ENCODE measurements around the gene SH2D4B. TPM values are rescaled to one million over a fixed set of nuclear protein-coding genes. Genes with fewer than 3 reads are reported as not detected.
A peak's percentile ranks its signal among the peaks of the same experiment; 100 is the strongest.

SH2D4B gene
- total RNA-seq (under 1 TPM in 1 of 4 donors, not detected in 3; 0.33 TPM), polyA plus RNA-seq (under 1 TPM in 1 of 3 donors, not detected in 2; 0.06 TPM)

DNA sequence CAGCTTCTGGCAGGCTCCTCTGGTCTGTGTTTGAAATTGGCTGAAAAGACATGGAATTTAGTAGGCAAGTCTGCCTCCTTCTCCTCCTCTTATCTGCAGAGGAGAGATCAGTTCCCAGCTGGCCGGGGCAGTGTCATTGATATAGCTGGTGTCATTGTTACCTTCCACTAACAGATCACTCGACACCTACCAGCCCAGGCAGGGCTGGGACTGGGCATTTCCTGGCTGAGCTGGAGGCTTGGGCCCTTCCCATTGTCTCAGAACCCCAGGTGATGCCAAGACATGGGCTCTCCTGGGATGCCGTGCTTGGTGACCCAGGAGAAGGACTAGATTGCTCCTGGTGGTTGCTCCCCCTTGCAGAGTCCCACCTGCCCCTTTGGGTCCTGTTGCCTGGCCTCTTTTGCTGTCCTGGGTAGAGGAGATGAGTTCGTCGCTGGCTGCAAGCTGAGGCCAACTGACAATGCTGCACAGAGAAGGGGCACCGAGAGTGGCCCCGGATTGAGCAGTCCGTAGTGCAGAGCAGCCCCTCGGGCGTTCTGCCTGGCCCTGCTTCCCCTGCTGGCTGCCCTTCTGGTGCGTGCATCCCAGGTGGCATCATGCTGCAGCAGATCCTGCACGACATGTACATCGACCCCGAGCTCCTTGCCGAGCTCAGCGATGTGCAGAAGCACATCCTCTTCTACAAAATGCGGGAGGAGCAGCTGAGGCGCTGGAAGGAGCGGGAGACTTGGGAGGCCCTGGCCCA, at the start of gene SH2D4B:
Gene SH2D4B (plus strand): TSS at position 167 of the 745 bp plus-strand sequence. CDS start 430 bp downstream, at position 597.
- intact Hi-C loops (cut with DNase I), result no loop called here
- Histone ChIP-seq H3K36me3 (no peaks in the 10 kb centered on the region), H3K9me3 (no peaks in the 10 kb centered on the region), H3K27me3 (no peaks in the 10 kb centered on the region), H3K4me3 (no peak within 1 kb of the TSS), H3K27ac (no peak within 1 kb of the TSS), H3K4me1 (peaks cover 0 to 7% (median 2%) of the 10 kb centered on the region in 4 donors)
- TF ChIP-seq POLR2AphosphoS5 (IDR thresholded peaks at IDR 0.05), result no peak
- no peak for TF ChIP-seq EP300 (IDR thresholded peaks at IDR 0.05)
- no peak for TF ChIP-seq POLR2A (IDR thresholded peaks at IDR 0.05)
- TF ChIP-seq, protein P1, sequence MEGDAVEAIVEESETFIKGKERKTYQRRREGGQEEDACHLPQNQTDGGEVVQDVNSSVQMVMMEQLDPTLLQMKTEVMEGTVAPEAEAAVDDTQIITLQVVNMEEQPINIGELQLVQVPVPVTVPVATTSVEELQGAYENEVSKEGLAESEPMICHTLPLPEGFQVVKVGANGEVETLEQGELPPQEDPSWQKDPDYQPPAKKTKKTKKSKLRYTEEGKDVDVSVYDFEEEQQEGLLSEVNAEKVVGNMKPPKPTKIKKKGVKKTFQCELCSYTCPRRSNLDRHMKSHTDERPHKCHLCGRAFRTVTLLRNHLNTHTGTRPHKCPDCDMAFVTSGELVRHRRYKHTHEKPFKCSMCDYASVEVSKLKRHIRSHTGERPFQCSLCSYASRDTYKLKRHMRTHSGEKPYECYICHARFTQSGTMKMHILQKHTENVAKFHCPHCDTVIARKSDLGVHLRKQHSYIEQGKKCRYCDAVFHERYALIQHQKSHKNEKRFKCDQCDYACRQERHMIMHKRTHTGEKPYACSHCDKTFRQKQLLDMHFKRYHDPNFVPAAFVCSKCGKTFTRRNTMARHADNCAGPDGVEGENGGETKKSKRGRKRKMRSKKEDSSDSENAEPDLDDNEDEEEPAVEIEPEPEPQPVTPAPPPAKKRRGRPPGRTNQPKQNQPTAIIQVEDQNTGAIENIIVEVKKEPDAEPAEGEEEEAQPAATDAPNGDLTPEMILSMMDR (IDR thresholded peaks at IDR 0.05), result no peak
- peak; percentile 55 for DNase-seq
- WGBS, 2 donors, result 93 to 97% methylated on average over 19 of the region's 19 CpGs

DNA sequence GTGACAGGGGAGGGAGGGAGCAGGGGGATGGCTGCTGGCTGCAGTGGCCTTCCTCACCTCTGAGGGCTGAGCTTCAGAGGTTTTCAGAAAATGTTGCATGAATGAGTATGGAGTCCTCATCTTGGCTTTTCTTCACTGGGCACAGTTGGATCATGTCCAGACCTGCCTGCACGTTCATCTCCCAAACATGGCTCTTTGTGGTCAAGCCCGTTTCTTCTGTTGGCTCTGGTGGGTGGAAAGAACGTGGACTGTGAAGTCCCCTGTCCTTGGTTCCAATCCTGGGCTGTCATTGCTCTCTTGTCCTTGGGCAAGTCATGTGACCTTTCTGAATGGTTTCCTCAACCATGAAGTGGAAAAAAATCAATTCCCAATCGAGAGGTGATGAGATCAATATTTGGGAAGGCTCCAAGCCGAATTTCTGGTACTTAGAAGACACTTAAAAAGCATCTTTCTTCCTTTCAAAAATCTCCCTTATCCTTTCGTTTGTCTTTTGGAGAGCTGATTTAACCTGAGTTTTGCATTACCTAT, 49.1 kb upstream of the SH2D4B start:
- H3K4me1 ChIP-seq, result peaks cover 0 to 50% (median 31%) of the 10 kb centered on the region in 4 donors
- H3K36me3 ChIP-seq, result peaks cover 0 to 18% (median 0%) of the 10 kb centered on the region in 4 donors
- H3K27me3 ChIP-seq, result no peaks in the 10 kb centered on the region
- H3K9me3 ChIP-seq, result no peaks in the 10 kb centered on the region
- no peak overlapping the region for H3K27ac ChIP-seq
- intact Hi-C loops (cut with DNase I), result no loop called here
- H3K4me3 ChIP-seq, result no peak overlapping the region
- WGBS, 2 donors, result 84 to 85% methylated on average over 6 of the region's 6 CpGs
- DNase-seq, result no peak
- TF ChIP-seq, protein P1 (IDR thresholded peaks at IDR 0.05), result no peak
- TF ChIP-seq POLR2AphosphoS5 (IDR thresholded peaks at IDR 0.05), result no peak

DNA sequence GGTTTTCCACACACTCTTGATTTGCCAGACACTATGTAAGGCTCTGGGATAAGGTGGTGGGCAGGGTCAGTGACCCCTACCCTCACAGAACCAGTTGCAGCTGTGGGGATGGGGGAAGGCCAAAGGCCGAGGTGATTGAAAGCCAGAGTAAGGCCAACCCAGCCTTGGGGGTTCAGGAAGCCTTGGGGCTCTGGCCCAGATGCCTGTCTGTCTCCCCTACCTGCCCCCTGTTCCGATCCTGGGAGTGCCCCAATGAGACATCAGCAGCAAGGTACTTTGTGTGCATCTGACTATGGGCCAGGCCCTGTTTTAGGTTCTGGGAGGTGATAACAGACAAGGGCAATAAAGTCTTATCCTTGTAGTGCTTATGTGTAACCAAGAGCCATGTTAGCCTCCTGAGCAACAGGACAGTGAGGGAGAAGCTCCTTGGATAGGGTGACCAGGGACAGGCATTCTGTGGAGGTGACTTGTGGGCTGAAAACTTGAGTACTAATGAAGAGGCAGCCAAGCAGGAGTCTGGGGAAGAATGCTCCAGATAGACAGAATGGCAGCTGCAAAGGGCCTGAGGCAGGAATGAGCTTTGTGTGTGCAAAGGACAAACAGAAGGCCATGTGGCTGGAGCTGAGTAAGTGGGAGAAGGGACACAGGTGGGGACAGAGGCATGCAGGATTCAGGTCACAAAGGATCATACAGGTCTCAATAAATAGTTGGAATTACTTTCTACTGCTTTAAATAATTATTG, 48.2 kb upstream of the SH2D4B start:
- no peak for TF ChIP-seq POLR2AphosphoS5 (IDR thresholded peaks at IDR 0.05)
- TF ChIP-seq, protein P1 (IDR thresholded peaks at IDR 0.05), result no peak
- TF ChIP-seq POLR2A (IDR thresholded peaks at IDR 0.05), result no peak
- TF ChIP-seq EP300 (IDR thresholded peaks at IDR 0.05), result no peak
- DNase-seq, result no peak
- Histone ChIP-seq H3K9me3 (no peaks in the 10 kb centered on the region), H3K36me3 (peaks cover 0 to 18% (median 0%) of the 10 kb centered on the region in 4 donors), H3K4me3 (no peak overlapping the region), H3K27me3 (no peaks in the 10 kb centered on the region), H3K27ac (no peak overlapping the region), H3K4me1 (peaks cover 0 to 47% (median 30%) of the 10 kb centered on the region in 4 donors)
- intact Hi-C loops (cut with DNase I), result no loop called here
- 96 to 99% methylated on average over 2 of the region's 2 CpGs for WGBS, 2 donors

DNA sequence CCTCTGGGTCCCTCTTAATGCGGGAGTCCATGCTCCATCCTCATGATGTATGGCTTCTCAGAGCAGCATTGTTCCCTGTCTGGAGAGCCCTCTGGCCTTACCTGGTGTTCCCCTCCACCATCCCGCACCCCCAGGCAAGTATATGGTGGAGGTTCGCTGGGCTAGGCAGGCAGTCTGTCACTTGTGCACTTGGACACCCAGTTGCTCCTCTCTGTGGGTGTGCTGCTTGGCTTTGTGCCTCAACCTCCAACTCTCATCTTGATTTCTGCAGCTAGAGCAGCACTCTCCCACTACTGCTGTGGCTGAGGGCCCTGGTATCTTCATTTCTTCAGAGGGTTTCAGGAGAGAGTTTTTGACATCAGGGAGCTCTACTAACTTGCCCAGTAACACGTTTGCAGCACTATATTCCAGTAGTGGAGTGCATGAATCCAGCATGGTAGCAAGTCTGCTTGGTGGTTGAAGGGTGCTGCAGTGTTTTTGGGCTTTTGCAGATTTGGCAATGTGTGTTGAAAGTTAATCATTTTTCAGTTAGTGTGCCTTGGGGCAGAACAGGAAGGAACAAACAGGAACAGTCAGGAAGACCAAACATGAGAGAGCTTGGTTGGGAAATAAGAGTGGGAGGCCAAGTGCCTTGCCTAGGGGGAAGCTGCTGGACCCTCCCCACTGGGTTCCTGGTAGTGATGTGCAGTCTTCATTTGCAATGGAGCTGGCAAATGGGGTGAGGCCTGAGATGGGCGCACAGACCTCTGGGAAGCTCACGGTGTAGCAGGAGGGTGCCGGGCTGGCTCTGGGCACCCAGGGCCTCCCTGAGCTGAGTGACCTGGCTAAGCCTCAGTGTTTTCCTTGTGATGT, 46.2 kb upstream of the SH2D4B start:
- WGBS, 2 donors, result 88 to 90% methylated on average over 7 of the region's 7 CpGs
- Histone ChIP-seq H3K27me3 (no peaks in the 10 kb centered on the region), H3K36me3 (peaks cover 0 to 18% (median 0%) of the 10 kb centered on the region in 4 donors), H3K27ac (peak overlapping the region in 1 of 4 donors; percentile 30), H3K4me1 (peaks cover 0 to 33% (median 18%) of the 10 kb centered on the region in 4 donors), H3K4me3 (no peak overlapping the region), H3K9me3 (no peaks in the 10 kb centered on the region)
- TF ChIP-seq, protein P1 (IDR thresholded peaks at IDR 0.05), result no peak
- TF ChIP-seq EP300 (IDR thresholded peaks at IDR 0.05), result no peak
- intact Hi-C loops (cut with DNase I), result no loop called here
- no peak for DNase-seq

Measured in sigmoid colon (tissue), 7 donors.